ENCODE results near the gene RRBP1.

DNA sequence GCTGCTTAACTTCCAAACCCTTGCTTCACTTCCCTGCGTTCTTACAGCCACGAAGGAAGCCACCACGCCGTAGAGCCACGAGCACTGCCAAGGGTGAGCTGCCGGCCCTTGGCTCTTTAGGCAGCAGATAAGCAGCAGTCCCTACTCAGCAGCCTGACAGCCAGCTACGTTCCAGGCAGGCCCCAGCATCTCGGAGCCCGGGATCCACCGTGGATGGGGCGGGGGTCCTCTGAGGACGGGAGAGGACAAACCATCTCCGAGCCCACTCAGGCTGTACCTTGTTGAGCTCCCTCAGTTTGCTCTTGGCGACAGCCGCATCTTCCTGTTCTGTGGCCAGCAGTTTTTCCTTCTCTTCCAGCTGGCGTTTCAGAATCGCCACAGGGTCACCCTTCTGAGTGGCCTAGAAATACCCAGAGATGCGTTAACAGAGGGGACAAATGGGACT, 40.5 kb downstream of the RRBP1 start:
- TF ChIP-seq, protein P1, sequence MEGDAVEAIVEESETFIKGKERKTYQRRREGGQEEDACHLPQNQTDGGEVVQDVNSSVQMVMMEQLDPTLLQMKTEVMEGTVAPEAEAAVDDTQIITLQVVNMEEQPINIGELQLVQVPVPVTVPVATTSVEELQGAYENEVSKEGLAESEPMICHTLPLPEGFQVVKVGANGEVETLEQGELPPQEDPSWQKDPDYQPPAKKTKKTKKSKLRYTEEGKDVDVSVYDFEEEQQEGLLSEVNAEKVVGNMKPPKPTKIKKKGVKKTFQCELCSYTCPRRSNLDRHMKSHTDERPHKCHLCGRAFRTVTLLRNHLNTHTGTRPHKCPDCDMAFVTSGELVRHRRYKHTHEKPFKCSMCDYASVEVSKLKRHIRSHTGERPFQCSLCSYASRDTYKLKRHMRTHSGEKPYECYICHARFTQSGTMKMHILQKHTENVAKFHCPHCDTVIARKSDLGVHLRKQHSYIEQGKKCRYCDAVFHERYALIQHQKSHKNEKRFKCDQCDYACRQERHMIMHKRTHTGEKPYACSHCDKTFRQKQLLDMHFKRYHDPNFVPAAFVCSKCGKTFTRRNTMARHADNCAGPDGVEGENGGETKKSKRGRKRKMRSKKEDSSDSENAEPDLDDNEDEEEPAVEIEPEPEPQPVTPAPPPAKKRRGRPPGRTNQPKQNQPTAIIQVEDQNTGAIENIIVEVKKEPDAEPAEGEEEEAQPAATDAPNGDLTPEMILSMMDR (IDR thresholded peaks at IDR 0.05), result no peak
- TF ChIP-seq POLR2A (IDR thresholded peaks at IDR 0.05), result no peak

Measured in breast epithelium (tissue), 3 donors.